PC-9 (cell line): ENCODE measurements around the gene ADAMTS15. TPM values are rescaled to one million over a fixed set of nuclear protein-coding genes. Genes with fewer than 3 reads are reported as not detected.

ENCODE experiments used
- BruUV-seq: library from RNA; stranded (reverse); fragments of 400-500 nt; replicated peaks from 2 replicates; lab custom pipeline; 2021; lab: Mats Ljungman, UMichigan
- CTCF ChIA-PET: fragments of 300-600 bp; sonication (Branson Sonifier 250); formaldehyde crosslinking; loops from one replicate; lab custom pipeline; 2022; ENCODE audit warnings: antibody characterized with exemption; lab: Charles Lee
- POLR2A ChIA-PET: fragments of 300-600 bp; sonication (Branson Sonifier 250); formaldehyde crosslinking; loops from one replicate; lab custom pipeline; 2022; ENCODE audit warnings: antibody characterized with exemption; ENCODE audit not compliant: unreplicated experiment; lab: Charles Lee
- DNase-seq, 2 experiments: peaks; one replicate each; pipeline versions ENCODE4 v3.0.0 to v3.0.0-alpha.2; 2015 to 2022; ENCODE audit warnings: mixed read lengths in 1 of 2
- H2AFZ ChIP-seq: fragments of 200-600 bp; sonication (generic); 2 replicates; pipeline ENCODE4 v1.8.1; 2017; ENCODE audit warnings: antibody characterized with exemption
- H3F3A ChIP-seq: fragments of 200-600 bp; sonication (generic); 2 replicates; pipeline ENCODE4 v1.8.1; 2017; ENCODE audit warnings: antibody characterized with exemption, mild to moderate bottlenecking, low read depth; ENCODE audit not compliant: insufficient read depth
- H3K27ac ChIP-seq: fragments of 200-600 bp; sonication (generic); 2 replicates; pipeline ENCODE4 v1.6.1; 2016; ENCODE audit warnings: mixed run types
- H3K27me3 ChIP-seq: fragments of 200-600 bp; sonication (generic); 2 replicates; pipeline ENCODE4 v1.6.1; 2016; ENCODE audit warnings: low read depth, mixed run types; ENCODE audit not compliant: insufficient read depth
- H3K36me3 ChIP-seq: fragments of 200-600 bp; sonication (generic); 2 replicates; pipeline ENCODE4 v1.6.1; 2016; ENCODE audit warnings: low read depth, mixed run types
- H3K4me1 ChIP-seq: fragments of 200-600 bp; sonication (generic); replicated peaks from 2 replicates; pipeline ENCODE4 v1.6.1; 2016; ENCODE audit warnings: mixed run types; ENCODE audit not compliant: insufficient read depth
- H3K4me2 ChIP-seq: fragments of 200-600 bp; sonication (generic); 2 replicates; pipeline ENCODE4 v1.6.1; 2017; ENCODE audit warnings: mixed run types
- H3K4me3 ChIP-seq: fragments of 200-600 bp; sonication (generic); 2 replicates; pipeline ENCODE4 v1.6.1; 2016; ENCODE audit warnings: mixed run types
- H3K79me2 ChIP-seq: fragments of 200-600 bp; sonication (generic); 2 replicates; pipeline ENCODE4 v1.6.1; 2017; ENCODE audit warnings: low read depth, mixed run types
- H3K9me2 ChIP-seq: fragments of 200-600 bp; sonication (generic); 2 replicates; pipeline ENCODE4 v1.8.1; 2017; ENCODE audit warnings: mild to moderate bottlenecking; ENCODE audit not compliant: insufficient read depth
- H3K9me3 ChIP-seq: fragments of 200-600 bp; sonication (generic); 2 replicates; pipeline ENCODE4 v1.8.1; 2016; ENCODE audit warnings: low read depth; ENCODE audit not compliant: insufficient read depth
- H4K20me1 ChIP-seq: fragments of 200-600 bp; sonication (generic); 2 replicates; pipeline ENCODE4 v1.8.1; 2017; ENCODE audit not compliant: insufficient read depth
- EZH2 ChIP-seq: fragments of 200-600 bp; sonication (generic); IDR thresholded peaks from 2 replicates; pipeline ENCODE4 v1.8.0; 2017; ENCODE audit warnings: antibody characterized with exemption, low read depth
- intact Hi-C: fragments of 100-400 bp; cut with micrococcal nuclease; formaldehyde crosslinking; loops from one replicate; pipeline ENCODE4 v1.10.0; 2022; ENCODE audit not compliant: unreplicated experiment
- total RNA-seq: library from RNA; stranded (reverse); gene quantifications from 2 replicates; pipeline ENCODE4 v1.2.3, GENCODE V29; 2021
- TF ChIP-seq, protein P1 (sequence below): fragments of 200-600 bp; sonication (generic); conservative IDR thresholded peaks from 2 replicates; pipeline ENCODE4 v1.6.1; 2017; ENCODE audit warnings: mixed run types, antibody characterized with exemption, mild to moderate bottlenecking, moderate library complexity

The ADAMTS15 gene
- total RNA-seq, 1 experiment from 2014 or later, result 2.2 TPM

- ChIA-PET POLR2A (no interaction called here), CTCF (no interaction called here)
- TF ChIP-seq EZH2, result no peak
- TF ChIP-seq, protein P1, sequence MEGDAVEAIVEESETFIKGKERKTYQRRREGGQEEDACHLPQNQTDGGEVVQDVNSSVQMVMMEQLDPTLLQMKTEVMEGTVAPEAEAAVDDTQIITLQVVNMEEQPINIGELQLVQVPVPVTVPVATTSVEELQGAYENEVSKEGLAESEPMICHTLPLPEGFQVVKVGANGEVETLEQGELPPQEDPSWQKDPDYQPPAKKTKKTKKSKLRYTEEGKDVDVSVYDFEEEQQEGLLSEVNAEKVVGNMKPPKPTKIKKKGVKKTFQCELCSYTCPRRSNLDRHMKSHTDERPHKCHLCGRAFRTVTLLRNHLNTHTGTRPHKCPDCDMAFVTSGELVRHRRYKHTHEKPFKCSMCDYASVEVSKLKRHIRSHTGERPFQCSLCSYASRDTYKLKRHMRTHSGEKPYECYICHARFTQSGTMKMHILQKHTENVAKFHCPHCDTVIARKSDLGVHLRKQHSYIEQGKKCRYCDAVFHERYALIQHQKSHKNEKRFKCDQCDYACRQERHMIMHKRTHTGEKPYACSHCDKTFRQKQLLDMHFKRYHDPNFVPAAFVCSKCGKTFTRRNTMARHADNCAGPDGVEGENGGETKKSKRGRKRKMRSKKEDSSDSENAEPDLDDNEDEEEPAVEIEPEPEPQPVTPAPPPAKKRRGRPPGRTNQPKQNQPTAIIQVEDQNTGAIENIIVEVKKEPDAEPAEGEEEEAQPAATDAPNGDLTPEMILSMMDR, result no peak
- Histone ChIP-seq H3K9me2 (no peaks in the 10 kb centered on the region; the same call in 1 of the 2 replicates), H3K79me2 (no peaks in the 10 kb centered on the region), H3F3A (no peaks in the 10 kb centered on the region), H3K4me3 (no peak overlapping the region), H3K4me2 (no peak overlapping the region), H4K20me1 (no peaks in the 10 kb centered on the region), H3K9me3 (no peaks in the 10 kb centered on the region), H3K27me3 (no peaks in the 10 kb centered on the region), H3K27ac (no peak overlapping the region), H2AFZ (no peak overlapping the region), H3K4me1 (no peaks in the 10 kb centered on the region), H3K36me3 (no peaks in the 10 kb centered on the region)
- no TSS peak for BruUV-seq
- intact Hi-C loops, result no loop called here
- no peak for DNase-seq
Measured at GRCh38 chr11:130489716-130490115, 41.3 kb downstream of the ADAMTS15 start.

- no peaks in the 10 kb centered on the region for H4K20me1 ChIP-seq
- H3K36me3 ChIP-seq, result no peaks in the 10 kb centered on the region
- TF ChIP-seq EZH2, result no peak
- TF ChIP-seq, protein P1, result no peak
- H3K27me3 ChIP-seq, result no peaks in the 10 kb centered on the region
- H3K4me3 ChIP-seq, result no peak overlapping the region
- no peaks in the 10 kb centered on the region for H3F3A ChIP-seq
- H3K9me2 ChIP-seq, result no peaks in the 10 kb centered on the region; the same call in 1 of the 2 replicates
- ChIA-PET POLR2A (no interaction called here), CTCF (interaction anchor here (0.8 kb wide), 1 partner anchor 9 kb away, joined by 3 read pairs; no protein-coding TSS in a partner anchor)
- no peak overlapping the region for H2AFZ ChIP-seq
- no TSS peak for BruUV-seq
- H3K79me2 ChIP-seq, result no peaks in the 10 kb centered on the region
- no peak overlapping the region for H3K27ac ChIP-seq
- H3K4me1 ChIP-seq, result no peaks in the 10 kb centered on the region
- no peaks in the 10 kb centered on the region for H3K9me3 ChIP-seq
- no peak for DNase-seq
- H3K4me2 ChIP-seq, result no peak overlapping the region
- intact Hi-C loops, result no loop called here
Measured at GRCh38 chr11:130490682-130491449, 42.4 kb downstream of the ADAMTS15 start.

DNA sequence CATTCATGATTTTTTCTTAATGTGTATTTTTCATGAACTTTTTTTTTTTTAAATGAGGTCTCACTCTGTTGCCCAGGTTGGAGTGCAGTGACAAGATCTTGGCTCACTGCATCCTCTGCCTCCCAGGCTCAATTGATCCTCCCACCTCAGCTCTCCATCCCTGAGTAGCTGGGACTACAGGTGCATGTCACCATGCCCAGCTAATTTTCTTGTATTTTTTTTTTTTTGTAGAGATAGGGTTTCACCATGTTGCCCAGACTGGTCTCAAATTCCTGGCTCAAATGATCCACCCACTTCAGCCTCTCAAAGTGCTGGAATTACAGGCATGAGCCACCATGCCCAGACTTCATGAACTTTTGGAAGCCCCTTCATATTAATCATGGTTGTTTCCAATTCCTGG is 49.7 kb downstream of the ADAMTS15 start:
- Histone ChIP-seq H3K4me2 (no peak overlapping the region), H3K9me3 (no peaks in the 10 kb centered on the region; the same call in 1 of the 2 replicates), H2AFZ (no peak overlapping the region), H3K4me3 (no peak overlapping the region), H3K79me2 (no peaks in the 10 kb centered on the region), H3K9me2 (0 out of 2 replicates have a peak, but pooled peaks cover 5% of the 10 kb centered on the region), H3K36me3 (no peaks in the 10 kb centered on the region), H4K20me1 (no peaks in the 10 kb centered on the region), H3K4me1 (no peaks in the 10 kb centered on the region), H3F3A (no peaks in the 10 kb centered on the region), H3K27ac (no peak overlapping the region), H3K27me3 (no peaks in the 10 kb centered on the region)
- CTCF ChIA-PET, result no interaction called here
- POLR2A ChIA-PET, result no interaction called here
- no peak for DNase-seq
- TF ChIP-seq, protein P1, result no peak
- TF ChIP-seq EZH2, result no peak
- intact Hi-C loops, result no loop called here
- no TSS peak for BruUV-seq
